ENCODE data around the gene SIDT1.

The SIDT1 gene

GRCh38 chr3:113662824-113663223 lies 130.5 kb downstream of the SIDT1 start:
- Histone ChIP-seq H2BK15ac (replicated peaks; ENCODE audit: low read depth) (no peak overlapping the region), H3K79me2 (ENCODE audit: control insufficient read depth, insufficient read depth, low read length) (no peaks in the 10 kb centered on the region), H4K8ac (ENCODE audit: low read depth, low read length) (no peak overlapping the region), H3K9ac (ENCODE audit: low read length) (no peak overlapping the region), H3K4me2 (ENCODE audit: low read length) (no peak overlapping the region), H3K23ac (ENCODE audit: low read length) (no peak overlapping the region), H2BK120ac (ENCODE audit: low read depth, low read length) (no peak overlapping the region), H3K4me1 (ENCODE audit: control insufficient read depth, low read depth, low read length) (no peaks in the 10 kb centered on the region), H3K56ac (ENCODE audit: low read length) (no peak overlapping the region), H3K27ac (ENCODE audit: low read depth, low read length) (no peak overlapping the region), H3K79me1 (ENCODE audit: low read length) (no peaks in the 10 kb centered on the region), H4K5ac (ENCODE audit: low read length) (no peak overlapping the region), H3K4ac (ENCODE audit: low read depth, low read length) (no peak overlapping the region), H3K36me3 (ENCODE audit: control insufficient read depth, insufficient read depth, low read length) (no peaks in the 10 kb centered on the region), H3K27me3 (ENCODE audit: insufficient read depth, low read length, poor library complexity) (no peaks in the 10 kb centered on the region), H3K4me3 (ENCODE audit: low read length) (no peak overlapping the region), H2BK5ac (ENCODE audit: low read length) (no peak overlapping the region), H2AK5ac (ENCODE audit: low read length) (no peak overlapping the region), H3K18ac (ENCODE audit: low read length) (no peak overlapping the region)
- no peak for DNase-seq
- no CpG with 5 or more reads among the region's 1 CpG for WGBS (ENCODE audit: extremely low coverage, insufficient coverage, low lambda C conversion rate)

- DNase-seq, result no peak
- H3K56ac ChIP-seq (ENCODE audit: low read length), result no peak overlapping the region
- H3K4me1 ChIP-seq (ENCODE audit: control insufficient read depth, low read depth, low read length), result no peaks in the 10 kb centered on the region
- H2BK120ac ChIP-seq (ENCODE audit: low read depth, low read length), result no peak overlapping the region
- no peak overlapping the region for H4K5ac ChIP-seq (ENCODE audit: low read length)
- no peaks in the 10 kb centered on the region for H3K79me2 ChIP-seq (ENCODE audit: control insufficient read depth, insufficient read depth, low read length)
- no peaks in the 10 kb centered on the region for H3K27me3 ChIP-seq (ENCODE audit: insufficient read depth, low read length, poor library complexity)
- no CpG with 5 or more reads among the region's 3 CpGs for WGBS (ENCODE audit: extremely low coverage, insufficient coverage, low lambda C conversion rate)
- H3K4ac ChIP-seq (ENCODE audit: low read depth, low read length), result no peak overlapping the region
- H3K79me1 ChIP-seq (ENCODE audit: low read length), result no peaks in the 10 kb centered on the region
- no peak overlapping the region for H2BK15ac ChIP-seq (replicated peaks; ENCODE audit: low read depth)
- no peak overlapping the region for H3K27ac ChIP-seq (ENCODE audit: low read depth, low read length)
- no peak overlapping the region for H2AK5ac ChIP-seq (ENCODE audit: low read length)
- no peak overlapping the region for H3K18ac ChIP-seq (ENCODE audit: low read length)
- H2BK5ac ChIP-seq (ENCODE audit: low read length), result no peak overlapping the region
- H3K4me3 ChIP-seq (ENCODE audit: low read length), result no peak overlapping the region
- H3K4me2 ChIP-seq (ENCODE audit: low read length), result no peak overlapping the region
- no peak overlapping the region for H4K8ac ChIP-seq (ENCODE audit: low read depth, low read length)
- no peak overlapping the region for H3K23ac ChIP-seq (ENCODE audit: low read length)
- no peak overlapping the region for H3K9ac ChIP-seq (ENCODE audit: low read length)
- H3K36me3 ChIP-seq (ENCODE audit: control insufficient read depth, insufficient read depth, low read length), result no peaks in the 10 kb centered on the region
Observed at GRCh38 chr3:113663324-113663750, 131.0 kb downstream of the SIDT1 start.

GRCh38 chr3:113663761-113664160 lies 131.4 kb downstream of the SIDT1 start:
- H3K36me3 ChIP-seq (ENCODE audit: control insufficient read depth, insufficient read depth, low read length), result no peaks in the 10 kb centered on the region

GRCh38 chr3:113664523-113665094 lies 132.3 kb downstream of the SIDT1 start:
- Histone ChIP-seq H3K4me2 (ENCODE audit: low read length) (no peak overlapping the region), H3K27ac (ENCODE audit: low read depth, low read length) (no peak overlapping the region), H3K4me1 (ENCODE audit: control insufficient read depth, low read depth, low read length) (no peaks in the 10 kb centered on the region), H2AK5ac (ENCODE audit: low read length) (no peak overlapping the region), H3K18ac (ENCODE audit: low read length) (no peak overlapping the region), H3K23ac (ENCODE audit: low read length) (no peak overlapping the region), H3K79me2 (ENCODE audit: control insufficient read depth, insufficient read depth, low read length) (no peaks in the 10 kb centered on the region), H3K9ac (ENCODE audit: low read length) (no peak overlapping the region), H3K36me3 (ENCODE audit: control insufficient read depth, insufficient read depth, low read length) (no peaks in the 10 kb centered on the region), H3K56ac (ENCODE audit: low read length) (no peak overlapping the region), H4K8ac (ENCODE audit: low read depth, low read length) (no peak overlapping the region), H3K4me3 (ENCODE audit: low read length) (no peak overlapping the region), H2BK120ac (ENCODE audit: low read depth, low read length) (no peak overlapping the region), H3K27me3 (ENCODE audit: insufficient read depth, low read length, poor library complexity) (no peaks in the 10 kb centered on the region), H2BK15ac (replicated peaks; ENCODE audit: low read depth) (no peak overlapping the region), H4K5ac (ENCODE audit: low read length) (no peak overlapping the region), H2BK5ac (ENCODE audit: low read length) (no peak overlapping the region), H3K4ac (ENCODE audit: low read depth, low read length) (no peak overlapping the region), H3K79me1 (ENCODE audit: low read length) (no peaks in the 10 kb centered on the region)
- DNase-seq, result no peak

More at GRCh38 chr3:113663761-113664160, 131.4 kb downstream of the SIDT1 start:
- Histone ChIP-seq H3K79me1 (ENCODE audit: low read length) (no peaks in the 10 kb centered on the region), H2BK120ac (ENCODE audit: low read depth, low read length) (no peak overlapping the region), H3K27ac (ENCODE audit: low read depth, low read length) (no peak overlapping the region), H3K4ac (ENCODE audit: low read depth, low read length) (no peak overlapping the region), H2BK5ac (ENCODE audit: low read length) (no peak overlapping the region), H3K9ac (ENCODE audit: low read length) (no peak overlapping the region), H3K4me1 (ENCODE audit: control insufficient read depth, low read depth, low read length) (no peaks in the 10 kb centered on the region), H3K4me3 (ENCODE audit: low read length) (no peak overlapping the region), H3K18ac (ENCODE audit: low read length) (no peak overlapping the region), H3K23ac (ENCODE audit: low read length) (no peak overlapping the region), H4K8ac (ENCODE audit: low read depth, low read length) (no peak overlapping the region), H3K56ac (ENCODE audit: low read length) (no peak overlapping the region), H3K4me2 (ENCODE audit: low read length) (no peak overlapping the region), H2BK15ac (replicated peaks; ENCODE audit: low read depth) (no peak overlapping the region), H3K79me2 (ENCODE audit: control insufficient read depth, insufficient read depth, low read length) (no peaks in the 10 kb centered on the region), H4K5ac (ENCODE audit: low read length) (no peak overlapping the region), H3K27me3 (ENCODE audit: insufficient read depth, low read length, poor library complexity) (no peaks in the 10 kb centered on the region), H2AK5ac (ENCODE audit: low read length) (no peak overlapping the region)
- WGBS (ENCODE audit: extremely low coverage, insufficient coverage, low lambda C conversion rate), result no CpG with 5 or more reads among the region's 1 CpG
- DNase-seq, result no peak

GRCh38 chr3:113668015-113668414 lies 135.7 kb downstream of the SIDT1 start:
- Histone ChIP-seq H3K4me2 (ENCODE audit: low read length) (no peak overlapping the region), H4K8ac (ENCODE audit: low read depth, low read length) (no peak overlapping the region), H3K18ac (ENCODE audit: low read length) (no peak overlapping the region), H3K36me3 (ENCODE audit: control insufficient read depth, insufficient read depth, low read length) (no peaks in the 10 kb centered on the region), H3K4me3 (ENCODE audit: low read length) (no peak overlapping the region), H2BK5ac (ENCODE audit: low read length) (no peak overlapping the region), H3K4me1 (ENCODE audit: control insufficient read depth, low read depth, low read length) (no peaks in the 10 kb centered on the region), H3K27me3 (ENCODE audit: insufficient read depth, low read length, poor library complexity) (no peaks in the 10 kb centered on the region), H2BK120ac (ENCODE audit: low read depth, low read length) (no peak overlapping the region), H3K56ac (ENCODE audit: low read length) (no peak overlapping the region), H3K27ac (ENCODE audit: low read depth, low read length) (no peak overlapping the region), H3K79me1 (ENCODE audit: low read length) (no peaks in the 10 kb centered on the region), H2AK5ac (ENCODE audit: low read length) (no peak overlapping the region), H2BK15ac (replicated peaks; ENCODE audit: low read depth) (no peak overlapping the region), H3K79me2 (ENCODE audit: control insufficient read depth, insufficient read depth, low read length) (no peaks in the 10 kb centered on the region), H3K4ac (ENCODE audit: low read depth, low read length) (no peak overlapping the region), H4K5ac (ENCODE audit: low read length) (no peak overlapping the region), H3K23ac (ENCODE audit: low read length) (no peak overlapping the region), H3K9ac (ENCODE audit: low read length) (no peak overlapping the region)
- no CpG with 5 or more reads among the region's 4 CpGs for WGBS (ENCODE audit: extremely low coverage, insufficient coverage, low lambda C conversion rate)
- DNase-seq, result no peak

GRCh38 chr3:113673593-113673992 lies 141.2 kb downstream of the SIDT1 start:
- no peak overlapping the region for H3K23ac ChIP-seq (ENCODE audit: low read length)
- no peak overlapping the region for H3K56ac ChIP-seq (ENCODE audit: low read length)
- no peaks in the 10 kb centered on the region for H3K79me1 ChIP-seq (ENCODE audit: low read length)
- no peak overlapping the region for H2BK15ac ChIP-seq (replicated peaks; ENCODE audit: low read depth)
- H4K5ac ChIP-seq (ENCODE audit: low read length), result no peak overlapping the region
- no peak overlapping the region for H4K8ac ChIP-seq (ENCODE audit: low read depth, low read length)
- no peaks in the 10 kb centered on the region for H3K27me3 ChIP-seq (ENCODE audit: insufficient read depth, low read length, poor library complexity)
- H3K4me2 ChIP-seq (ENCODE audit: low read length), result no peak overlapping the region
- H2BK5ac ChIP-seq (ENCODE audit: low read length), result no peak overlapping the region
- H3K4me1 ChIP-seq (ENCODE audit: control insufficient read depth, low read depth, low read length), result no peaks in the 10 kb centered on the region
- no peak overlapping the region for H2AK5ac ChIP-seq (ENCODE audit: low read length)
- H3K27ac ChIP-seq (ENCODE audit: low read depth, low read length), result no peak overlapping the region
- H3K18ac ChIP-seq (ENCODE audit: low read length), result no peak overlapping the region
- no peak overlapping the region for H2BK120ac ChIP-seq (ENCODE audit: low read depth, low read length)
- no peak overlapping the region for H3K4me3 ChIP-seq (ENCODE audit: low read length)
- no peak for DNase-seq
- WGBS (ENCODE audit: extremely low coverage, insufficient coverage, low lambda C conversion rate), result no CpG with 5 or more reads among the region's 4 CpGs
- no peaks in the 10 kb centered on the region for H3K36me3 ChIP-seq (ENCODE audit: control insufficient read depth, insufficient read depth, low read length)
- H3K79me2 ChIP-seq (ENCODE audit: control insufficient read depth, insufficient read depth, low read length), result no peaks in the 10 kb centered on the region
- H3K4ac ChIP-seq (ENCODE audit: low read depth, low read length), result no peak overlapping the region
- no peak overlapping the region for H3K9ac ChIP-seq (ENCODE audit: low read length)
